ENCODE measurements around the gene LEMD2.

GRCh38 chr6:33757113-33757512, 31.8 kb downstream of the LEMD2 start:
- TF ChIP-seq, protein P1, sequence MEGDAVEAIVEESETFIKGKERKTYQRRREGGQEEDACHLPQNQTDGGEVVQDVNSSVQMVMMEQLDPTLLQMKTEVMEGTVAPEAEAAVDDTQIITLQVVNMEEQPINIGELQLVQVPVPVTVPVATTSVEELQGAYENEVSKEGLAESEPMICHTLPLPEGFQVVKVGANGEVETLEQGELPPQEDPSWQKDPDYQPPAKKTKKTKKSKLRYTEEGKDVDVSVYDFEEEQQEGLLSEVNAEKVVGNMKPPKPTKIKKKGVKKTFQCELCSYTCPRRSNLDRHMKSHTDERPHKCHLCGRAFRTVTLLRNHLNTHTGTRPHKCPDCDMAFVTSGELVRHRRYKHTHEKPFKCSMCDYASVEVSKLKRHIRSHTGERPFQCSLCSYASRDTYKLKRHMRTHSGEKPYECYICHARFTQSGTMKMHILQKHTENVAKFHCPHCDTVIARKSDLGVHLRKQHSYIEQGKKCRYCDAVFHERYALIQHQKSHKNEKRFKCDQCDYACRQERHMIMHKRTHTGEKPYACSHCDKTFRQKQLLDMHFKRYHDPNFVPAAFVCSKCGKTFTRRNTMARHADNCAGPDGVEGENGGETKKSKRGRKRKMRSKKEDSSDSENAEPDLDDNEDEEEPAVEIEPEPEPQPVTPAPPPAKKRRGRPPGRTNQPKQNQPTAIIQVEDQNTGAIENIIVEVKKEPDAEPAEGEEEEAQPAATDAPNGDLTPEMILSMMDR (IDR thresholded peaks at IDR 0.05) = no peak
- TF ChIP-seq POLR2A (IDR thresholded peaks at IDR 0.05) = no peak
